ENCODE results near the gene ARL15. TPM values are rescaled to one million over a fixed set of nuclear protein-coding genes. Genes with fewer than 3 reads are reported as not detected.

ARL15 gene
- total and polyA plus RNA-seq, 2 of the 8 experiments (the other 6 are each of a cell fraction or from before 2014, with no cell fraction given): 9.9 to 21.2 TPM

DNA sequence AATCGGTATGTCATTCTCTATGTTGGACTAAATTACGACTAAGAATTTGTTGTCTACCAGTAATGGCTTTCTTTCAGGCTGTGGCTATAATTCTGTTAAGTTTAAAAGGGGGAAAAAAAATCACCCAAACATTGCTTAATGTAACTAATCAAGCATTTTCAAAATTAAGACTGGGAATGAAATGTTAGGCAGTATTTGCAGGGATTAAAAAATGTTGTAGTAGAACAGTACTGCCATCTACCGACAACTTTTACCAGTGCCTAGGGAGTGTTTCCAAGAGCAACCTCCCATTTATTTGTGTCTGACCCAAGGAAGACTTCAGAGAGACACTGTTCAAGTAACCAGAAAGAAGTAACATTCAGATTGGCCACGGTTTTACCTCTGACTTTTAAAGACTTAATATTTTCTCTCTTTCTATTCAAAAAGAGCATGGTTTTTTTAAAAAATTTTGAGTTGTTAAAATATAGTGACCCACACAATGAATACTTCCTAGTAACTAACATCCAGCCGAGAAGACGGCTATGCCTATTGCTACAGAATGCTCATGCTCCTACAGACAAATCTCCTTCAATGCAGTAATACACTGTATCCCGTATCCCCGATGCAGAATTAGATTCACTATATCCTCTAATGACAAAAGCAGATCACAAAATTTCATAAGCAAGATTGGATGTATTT, 92.4 kb downstream of the ARL15 start (continued):
- TF ChIP-seq, protein P1, sequence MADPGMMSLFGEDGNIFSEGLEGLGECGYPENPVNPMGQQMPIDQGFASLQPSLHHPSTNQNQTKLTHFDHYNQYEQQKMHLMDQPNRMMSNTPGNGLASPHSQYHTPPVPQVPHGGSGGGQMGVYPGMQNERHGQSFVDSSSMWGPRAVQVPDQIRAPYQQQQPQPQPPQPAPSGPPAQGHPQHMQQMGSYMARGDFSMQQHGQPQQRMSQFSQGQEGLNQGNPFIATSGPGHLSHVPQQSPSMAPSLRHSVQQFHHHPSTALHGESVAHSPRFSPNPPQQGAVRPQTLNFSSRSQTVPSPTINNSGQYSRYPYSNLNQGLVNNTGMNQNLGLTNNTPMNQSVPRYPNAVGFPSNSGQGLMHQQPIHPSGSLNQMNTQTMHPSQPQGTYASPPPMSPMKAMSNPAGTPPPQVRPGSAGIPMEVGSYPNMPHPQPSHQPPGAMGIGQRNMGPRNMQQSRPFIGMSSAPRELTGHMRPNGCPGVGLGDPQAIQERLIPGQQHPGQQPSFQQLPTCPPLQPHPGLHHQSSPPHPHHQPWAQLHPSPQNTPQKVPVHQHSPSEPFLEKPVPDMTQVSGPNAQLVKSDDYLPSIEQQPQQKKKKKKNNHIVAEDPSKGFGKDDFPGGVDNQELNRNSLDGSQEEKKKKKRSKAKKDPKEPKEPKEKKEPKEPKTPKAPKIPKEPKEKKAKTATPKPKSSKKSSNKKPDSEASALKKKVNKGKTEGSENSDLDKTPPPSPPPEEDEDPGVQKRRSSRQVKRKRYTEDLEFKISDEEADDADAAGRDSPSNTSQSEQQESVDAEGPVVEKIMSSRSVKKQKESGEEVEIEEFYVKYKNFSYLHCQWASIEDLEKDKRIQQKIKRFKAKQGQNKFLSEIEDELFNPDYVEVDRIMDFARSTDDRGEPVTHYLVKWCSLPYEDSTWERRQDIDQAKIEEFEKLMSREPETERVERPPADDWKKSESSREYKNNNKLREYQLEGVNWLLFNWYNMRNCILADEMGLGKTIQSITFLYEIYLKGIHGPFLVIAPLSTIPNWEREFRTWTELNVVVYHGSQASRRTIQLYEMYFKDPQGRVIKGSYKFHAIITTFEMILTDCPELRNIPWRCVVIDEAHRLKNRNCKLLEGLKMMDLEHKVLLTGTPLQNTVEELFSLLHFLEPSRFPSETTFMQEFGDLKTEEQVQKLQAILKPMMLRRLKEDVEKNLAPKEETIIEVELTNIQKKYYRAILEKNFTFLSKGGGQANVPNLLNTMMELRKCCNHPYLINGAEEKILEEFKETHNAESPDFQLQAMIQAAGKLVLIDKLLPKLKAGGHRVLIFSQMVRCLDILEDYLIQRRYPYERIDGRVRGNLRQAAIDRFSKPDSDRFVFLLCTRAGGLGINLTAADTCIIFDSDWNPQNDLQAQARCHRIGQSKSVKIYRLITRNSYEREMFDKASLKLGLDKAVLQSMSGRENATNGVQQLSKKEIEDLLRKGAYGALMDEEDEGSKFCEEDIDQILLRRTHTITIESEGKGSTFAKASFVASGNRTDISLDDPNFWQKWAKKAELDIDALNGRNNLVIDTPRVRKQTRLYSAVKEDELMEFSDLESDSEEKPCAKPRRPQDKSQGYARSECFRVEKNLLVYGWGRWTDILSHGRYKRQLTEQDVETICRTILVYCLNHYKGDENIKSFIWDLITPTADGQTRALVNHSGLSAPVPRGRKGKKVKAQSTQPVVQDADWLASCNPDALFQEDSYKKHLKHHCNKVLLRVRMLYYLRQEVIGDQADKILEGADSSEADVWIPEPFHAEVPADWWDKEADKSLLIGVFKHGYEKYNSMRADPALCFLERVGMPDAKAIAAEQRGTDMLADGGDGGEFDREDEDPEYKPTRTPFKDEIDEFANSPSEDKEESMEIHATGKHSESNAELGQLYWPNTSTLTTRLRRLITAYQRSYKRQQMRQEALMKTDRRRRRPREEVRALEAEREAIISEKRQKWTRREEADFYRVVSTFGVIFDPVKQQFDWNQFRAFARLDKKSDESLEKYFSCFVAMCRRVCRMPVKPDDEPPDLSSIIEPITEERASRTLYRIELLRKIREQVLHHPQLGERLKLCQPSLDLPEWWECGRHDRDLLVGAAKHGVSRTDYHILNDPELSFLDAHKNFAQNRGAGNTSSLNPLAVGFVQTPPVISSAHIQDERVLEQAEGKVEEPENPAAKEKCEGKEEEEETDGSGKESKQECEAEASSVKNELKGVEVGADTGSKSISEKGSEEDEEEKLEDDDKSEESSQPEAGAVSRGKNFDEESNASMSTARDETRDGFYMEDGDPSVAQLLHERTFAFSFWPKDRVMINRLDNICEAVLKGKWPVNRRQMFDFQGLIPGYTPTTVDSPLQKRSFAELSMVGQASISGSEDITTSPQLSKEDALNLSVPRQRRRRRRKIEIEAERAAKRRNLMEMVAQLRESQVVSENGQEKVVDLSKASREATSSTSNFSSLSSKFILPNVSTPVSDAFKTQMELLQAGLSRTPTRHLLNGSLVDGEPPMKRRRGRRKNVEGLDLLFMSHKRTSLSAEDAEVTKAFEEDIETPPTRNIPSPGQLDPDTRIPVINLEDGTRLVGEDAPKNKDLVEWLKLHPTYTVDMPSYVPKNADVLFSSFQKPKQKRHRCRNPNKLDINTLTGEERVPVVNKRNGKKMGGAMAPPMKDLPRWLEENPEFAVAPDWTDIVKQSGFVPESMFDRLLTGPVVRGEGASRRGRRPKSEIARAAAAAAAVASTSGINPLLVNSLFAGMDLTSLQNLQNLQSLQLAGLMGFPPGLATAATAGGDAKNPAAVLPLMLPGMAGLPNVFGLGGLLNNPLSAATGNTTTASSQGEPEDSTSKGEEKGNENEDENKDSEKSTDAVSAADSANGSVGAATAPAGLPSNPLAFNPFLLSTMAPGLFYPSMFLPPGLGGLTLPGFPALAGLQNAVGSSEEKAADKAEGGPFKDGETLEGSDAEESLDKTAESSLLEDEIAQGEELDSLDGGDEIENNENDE (IDR thresholded peaks at IDR 0.05; ENCODE audit: insufficient replicate concordance, low read length): peak; percentile 79
- TF ChIP-seq RAD21 (IDR thresholded peaks at IDR 0.05 in 1 of 2, conservative IDR thresholded peaks at IDR 0.05 in 1 of 2; ENCODE audit: low read depth in 2 of 2, low read length in 2 of 2) (peak; percentile 89 to 92), HDAC2 (IDR thresholded peaks at IDR 0.05; ENCODE audit: borderline replicate concordance in 1 of 2, low read depth in 2 of 2, low read length in 2 of 2) (no peak)
- TF ChIP-seq, protein P2, sequence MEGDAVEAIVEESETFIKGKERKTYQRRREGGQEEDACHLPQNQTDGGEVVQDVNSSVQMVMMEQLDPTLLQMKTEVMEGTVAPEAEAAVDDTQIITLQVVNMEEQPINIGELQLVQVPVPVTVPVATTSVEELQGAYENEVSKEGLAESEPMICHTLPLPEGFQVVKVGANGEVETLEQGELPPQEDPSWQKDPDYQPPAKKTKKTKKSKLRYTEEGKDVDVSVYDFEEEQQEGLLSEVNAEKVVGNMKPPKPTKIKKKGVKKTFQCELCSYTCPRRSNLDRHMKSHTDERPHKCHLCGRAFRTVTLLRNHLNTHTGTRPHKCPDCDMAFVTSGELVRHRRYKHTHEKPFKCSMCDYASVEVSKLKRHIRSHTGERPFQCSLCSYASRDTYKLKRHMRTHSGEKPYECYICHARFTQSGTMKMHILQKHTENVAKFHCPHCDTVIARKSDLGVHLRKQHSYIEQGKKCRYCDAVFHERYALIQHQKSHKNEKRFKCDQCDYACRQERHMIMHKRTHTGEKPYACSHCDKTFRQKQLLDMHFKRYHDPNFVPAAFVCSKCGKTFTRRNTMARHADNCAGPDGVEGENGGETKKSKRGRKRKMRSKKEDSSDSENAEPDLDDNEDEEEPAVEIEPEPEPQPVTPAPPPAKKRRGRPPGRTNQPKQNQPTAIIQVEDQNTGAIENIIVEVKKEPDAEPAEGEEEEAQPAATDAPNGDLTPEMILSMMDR (IDR thresholded peaks at IDR 0.05; ENCODE audit: control extremely low read depth in 1 of 3, insufficient read depth in 1 of 3, low read depth in 1 of 3, low read length in 3 of 3): peak in 2 of 3 experiments; percentile 53 to 69; a peak in 3 of 4 replicates

Data from H1 (cell line).